BE2C (cell line): ENCODE measurements around the gene KRTAP10-11.

Experiments
- DNase-seq: peaks from one replicate; pipeline ENCODE4 v3.0.0-alpha.2; 2020
- H3K27me3 ChIP-seq: fragments of 250-450 bp; sonication (Bioruptor Pico); 2 replicates; pipeline ENCODE4 v1.5.1; 2020; ENCODE audit warnings: mild to moderate bottlenecking
- H3K36me3 ChIP-seq: fragments of 250-450 bp; sonication (Bioruptor Pico); 2 replicates; pipeline ENCODE4 v1.5.1; 2020; ENCODE audit warnings: mild to moderate bottlenecking
- H3K4me1 ChIP-seq: fragments of 250-450 bp; sonication (Bioruptor Pico); 2 replicates; pipeline ENCODE4 v1.5.1; 2020
- H3K4me3 ChIP-seq: 2 replicates; pipeline ENCODE4 v1.5.1; 2011; ENCODE audit warnings: low read depth, low read length
- H3K9me3 ChIP-seq: fragments of 250-450 bp; sonication (Bioruptor Pico); 2 replicates; pipeline ENCODE4 v1.5.1; 2020
- CTCF ChIP-seq: IDR thresholded peaks from 2 replicates; pipeline ENCODE4 v1.5.1; 2012; ENCODE audit warnings: mild to moderate bottlenecking, low read depth, low read length

Gene KRTAP10-11

DNA sequence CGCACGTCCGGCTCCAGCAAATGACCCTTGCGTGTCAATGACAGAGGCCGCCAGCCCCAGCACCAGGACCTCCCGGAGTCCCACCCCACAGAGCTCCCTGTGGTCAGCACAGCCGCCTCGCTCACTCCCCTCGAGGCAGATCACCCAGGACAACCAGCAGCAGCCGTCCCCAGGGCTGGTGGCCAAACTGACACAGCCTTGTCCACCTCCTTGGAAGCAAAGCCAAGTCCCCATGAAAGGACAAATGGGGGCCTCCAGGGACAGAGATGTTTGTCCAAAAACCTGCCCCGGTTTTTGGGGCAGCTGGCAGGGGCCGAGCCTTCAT, 6.9 kb upstream of the KRTAP10-11 start:
- no peaks in the 10 kb centered on the region for H3K4me1 ChIP-seq
- no peaks in the 10 kb centered on the region for H3K27me3 ChIP-seq
- H3K4me3 ChIP-seq, result no peak overlapping the region
- DNase-seq, result no peak
- no peak for TF ChIP-seq CTCF
- H3K9me3 ChIP-seq, result peaks cover 3% of the 10 kb centered on the region; the same call in 1 of the 2 replicates
- H3K36me3 ChIP-seq, result no peaks in the 10 kb centered on the region

GRCh38 chr21:44640761-44641160, 5.5 kb upstream of the KRTAP10-11 start:
- no peak for DNase-seq
- Histone ChIP-seq H3K4me1 (no peaks in the 10 kb centered on the region), H3K4me3 (no peak overlapping the region), H3K36me3 (no peaks in the 10 kb centered on the region), H3K27me3 (no peaks in the 10 kb centered on the region), H3K9me3 (peaks cover 3% of the 10 kb centered on the region; the same call in 1 of the 2 replicates)
- no peak for TF ChIP-seq CTCF

GRCh38 chr21:44643741-44644310, 2.4 kb upstream of the KRTAP10-11 start:
- no peak for TF ChIP-seq CTCF
- Histone ChIP-seq H3K9me3 (peaks cover 3% of the 10 kb centered on the region; the same call in 1 of the 2 replicates), H3K36me3 (no peaks in the 10 kb centered on the region), H3K27me3 (peaks cover 11% of the 10 kb centered on the region), H3K4me3 (no peak overlapping the region), H3K4me1 (no peaks in the 10 kb centered on the region)
- DNase-seq, result no peak

DNA sequence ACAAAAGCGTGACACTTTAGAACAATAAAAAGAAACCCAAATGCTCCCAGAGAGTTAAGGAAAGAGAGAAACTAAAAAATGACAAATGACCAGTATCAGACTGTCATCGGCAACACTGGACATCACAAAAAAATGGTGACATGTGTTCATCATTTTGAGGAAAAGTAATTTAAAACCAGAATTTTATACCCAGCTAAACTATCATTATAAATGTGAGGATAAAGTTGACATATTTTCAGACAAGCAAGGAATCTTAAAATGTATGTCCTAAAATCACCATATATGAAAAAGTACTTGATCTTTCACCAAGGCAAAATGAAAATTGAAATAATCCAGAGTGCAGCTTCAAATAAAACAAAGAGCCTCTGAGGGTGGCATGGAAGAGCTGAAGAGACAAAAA, 1.3 kb upstream of the KRTAP10-11 start:
- no peak for DNase-seq
- H3K4me3 ChIP-seq, result no peak overlapping the region
- peaks cover 3% of the 10 kb centered on the region; the same call in 1 of the 2 replicates for H3K9me3 ChIP-seq
- H3K4me1 ChIP-seq, result no peaks in the 10 kb centered on the region
- no peak for TF ChIP-seq CTCF
- peaks cover 14% of the 10 kb centered on the region for H3K27me3 ChIP-seq
- no peaks in the 10 kb centered on the region for H3K36me3 ChIP-seq

- Histone ChIP-seq H3K27me3 (peaks cover 14% of the 10 kb centered on the region), H3K9me3 (no peaks in the 10 kb centered on the region), H3K36me3 (no peaks in the 10 kb centered on the region), H3K4me1 (no peaks in the 10 kb centered on the region), H3K4me3 (no peak overlapping the region)
- TF ChIP-seq CTCF, result no peak
- DNase-seq, result no peak
Measured at GRCh38 chr21:44647222-44647552, 973 bp downstream of the KRTAP10-11 start.

DNA sequence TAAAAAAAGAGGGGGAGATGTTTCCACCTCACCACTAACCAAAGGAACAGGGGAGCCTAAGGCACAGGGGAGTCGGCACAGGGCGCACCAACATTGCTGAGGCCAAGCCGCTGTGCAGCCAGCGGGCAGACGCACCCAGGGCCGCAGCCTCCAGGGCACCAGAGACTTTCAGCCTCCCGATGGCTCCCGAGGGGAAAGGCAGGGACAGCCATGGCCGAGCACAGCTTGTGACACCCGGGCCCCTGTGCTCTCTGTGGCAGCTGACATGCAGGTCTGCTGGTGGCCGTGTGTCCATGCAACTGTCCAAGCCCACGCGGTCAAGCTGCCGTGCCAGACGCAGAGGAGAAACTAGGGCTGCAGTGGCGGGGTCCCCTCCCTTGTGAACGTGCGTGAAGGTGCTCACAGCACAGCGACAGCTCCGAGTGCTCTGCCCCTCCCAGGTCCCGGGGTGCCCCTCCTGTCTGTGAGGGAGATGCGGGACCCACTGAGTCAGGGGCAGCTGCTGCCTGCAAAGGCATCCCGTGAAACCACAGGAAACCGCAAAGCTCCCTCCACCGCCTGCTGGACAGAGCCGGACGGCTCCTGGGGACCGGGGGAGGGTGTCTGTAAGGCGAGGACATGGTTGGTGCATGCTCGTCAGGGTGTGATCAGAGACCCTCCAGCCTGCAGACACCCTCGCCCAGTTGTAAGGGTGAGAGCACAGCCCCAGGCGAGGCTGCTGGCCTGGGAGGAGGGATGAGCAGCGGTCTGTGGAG, 2.5 kb downstream of the KRTAP10-11 start:
- H3K27me3 ChIP-seq, result peaks cover 14% of the 10 kb centered on the region

More for the DNA sequence above, 2.5 kb downstream of the KRTAP10-11 start:
- H3K4me3 ChIP-seq, result no peak overlapping the region
- no peak for TF ChIP-seq CTCF
- H3K36me3 ChIP-seq, result no peaks in the 10 kb centered on the region
- no peak for DNase-seq
- H3K4me1 ChIP-seq, result no peaks in the 10 kb centered on the region
- no peaks in the 10 kb centered on the region for H3K9me3 ChIP-seq
